ENCODE data around the gene FUT8.

Gene FUT8

GRCh38 chr14:65482757-65483438, 70.4 kb downstream of the FUT8 start:
- no peak for ATAC-seq (ENCODE audit: low read depth)
- H3K27me3 ChIP-seq (ENCODE audit: insufficient read depth, poor library complexity, severe bottlenecking), result no peaks in the 10 kb centered on the region
- no peak overlapping the region for H3K4me3 ChIP-seq (ENCODE audit: severe bottlenecking)
- no peak overlapping the region for H3K27ac ChIP-seq (ENCODE audit: poor library complexity, severe bottlenecking)
- no peaks in the 10 kb centered on the region for H3K9me3 ChIP-seq (ENCODE audit: severe bottlenecking)
- no peak for TF ChIP-seq CTCF (IDR thresholded peaks at IDR 0.05; ENCODE audit: poor library complexity, severe bottlenecking)
- H3K4me1 ChIP-seq (ENCODE audit: insufficient read depth, poor library complexity, severe bottlenecking), result peaks cover 9% of the 10 kb centered on the region
- no peak for DNase-seq (ENCODE audit: low spot score)
- H3K36me3 ChIP-seq (ENCODE audit: low read depth), result no peaks in the 10 kb centered on the region

- peaks cover 3% of the 10 kb centered on the region for H3K4me1 ChIP-seq (ENCODE audit: insufficient read depth, poor library complexity, severe bottlenecking)
- H3K36me3 ChIP-seq (ENCODE audit: low read depth), result no peaks in the 10 kb centered on the region
- DNase-seq (ENCODE audit: low spot score), result no peak
- ATAC-seq (ENCODE audit: low read depth), result no peak
- no peak overlapping the region for H3K4me3 ChIP-seq (ENCODE audit: severe bottlenecking)
- no peaks in the 10 kb centered on the region for H3K27me3 ChIP-seq (ENCODE audit: insufficient read depth, poor library complexity, severe bottlenecking)
- H3K27ac ChIP-seq (ENCODE audit: poor library complexity, severe bottlenecking), result no peak overlapping the region
- no peaks in the 10 kb centered on the region for H3K9me3 ChIP-seq (ENCODE audit: severe bottlenecking)
- TF ChIP-seq CTCF (IDR thresholded peaks at IDR 0.05; ENCODE audit: poor library complexity, severe bottlenecking), result no peak
These were observed 71.1 kb downstream of the FUT8 start for GRCh38 chr14:65483647-65484046.

GRCh38 chr14:65485516-65485915, 73.0 kb downstream of the FUT8 start:
- DNase-seq (ENCODE audit: low spot score), result no peak
- no peaks in the 10 kb centered on the region for H3K4me1 ChIP-seq (ENCODE audit: insufficient read depth, poor library complexity, severe bottlenecking)
- no peaks in the 10 kb centered on the region for H3K36me3 ChIP-seq (ENCODE audit: low read depth)
- no peak for ATAC-seq (ENCODE audit: low read depth)
- H3K4me3 ChIP-seq (ENCODE audit: severe bottlenecking), result no peak overlapping the region
- H3K27me3 ChIP-seq (ENCODE audit: insufficient read depth, poor library complexity, severe bottlenecking), result no peaks in the 10 kb centered on the region
- H3K27ac ChIP-seq (ENCODE audit: poor library complexity, severe bottlenecking), result no peak overlapping the region
- no peaks in the 10 kb centered on the region for H3K9me3 ChIP-seq (ENCODE audit: severe bottlenecking)
- TF ChIP-seq CTCF (IDR thresholded peaks at IDR 0.05; ENCODE audit: poor library complexity, severe bottlenecking), result no peak

- Histone ChIP-seq H3K36me3 (ENCODE audit: low read depth) (no peaks in the 10 kb centered on the region), H3K4me3 (ENCODE audit: severe bottlenecking) (no peak overlapping the region), H3K27me3 (ENCODE audit: insufficient read depth, poor library complexity, severe bottlenecking) (no peaks in the 10 kb centered on the region), H3K27ac (ENCODE audit: poor library complexity, severe bottlenecking) (no peak overlapping the region), H3K9me3 (ENCODE audit: severe bottlenecking) (no peaks in the 10 kb centered on the region), H3K4me1 (ENCODE audit: insufficient read depth, poor library complexity, severe bottlenecking) (no peaks in the 10 kb centered on the region)
- no peak for ATAC-seq (ENCODE audit: low read depth)
- DNase-seq (ENCODE audit: low spot score), result no peak
- TF ChIP-seq CTCF (IDR thresholded peaks at IDR 0.05; ENCODE audit: poor library complexity, severe bottlenecking), result no peak
These were observed 74.3 kb downstream of the FUT8 start for GRCh38 chr14:65486863-65487262.

GRCh38 chr14:65487783-65488494, 75.4 kb downstream of the FUT8 start:
- Histone ChIP-seq H3K4me3 (ENCODE audit: severe bottlenecking) (no peak overlapping the region), H3K36me3 (ENCODE audit: low read depth) (no peaks in the 10 kb centered on the region), H3K27ac (ENCODE audit: poor library complexity, severe bottlenecking) (no peak overlapping the region), H3K4me1 (ENCODE audit: insufficient read depth, poor library complexity, severe bottlenecking) (no peaks in the 10 kb centered on the region), H3K27me3 (ENCODE audit: insufficient read depth, poor library complexity, severe bottlenecking) (no peaks in the 10 kb centered on the region), H3K9me3 (ENCODE audit: severe bottlenecking) (no peaks in the 10 kb centered on the region)
- no peak for TF ChIP-seq CTCF (IDR thresholded peaks at IDR 0.05; ENCODE audit: poor library complexity, severe bottlenecking)
- DNase-seq (ENCODE audit: low spot score) (no peak), ATAC-seq (ENCODE audit: low read depth) (no peak)

Data from RWPE2 (cell line).